NCI-H82 treated with DMSO at 0.1 percent for 48 hours (cell line): ENCODE results near the gene SFMBT2.

Experiments used
- DNase-seq: peaks from one replicate; lab custom pipeline; 2025; ENCODE audit not compliant: unreplicated experiment; lab: John Stamatoyannopoulos, UW

The SFMBT2 gene

DNA sequence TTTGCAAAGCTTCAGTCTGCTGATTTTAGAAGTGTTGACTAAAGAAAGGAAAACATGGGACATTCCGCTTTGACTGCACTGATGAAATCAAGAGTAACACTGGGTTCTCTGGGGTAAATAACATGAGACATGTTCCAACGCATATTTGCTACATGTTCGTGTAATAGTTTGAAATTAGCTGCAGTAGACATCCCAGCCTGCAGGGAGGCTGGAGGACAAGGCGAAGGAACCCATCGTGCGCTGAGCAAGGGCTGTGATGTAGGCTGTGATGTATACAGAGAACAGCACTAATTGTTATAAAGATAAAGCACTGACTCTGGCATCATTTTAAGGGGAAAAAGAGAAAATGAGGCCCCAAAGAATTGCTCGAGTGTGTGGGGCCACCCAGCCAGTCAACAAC, 40.3 kb downstream of the SFMBT2 start:
- DNase-seq = no peak

DNA sequence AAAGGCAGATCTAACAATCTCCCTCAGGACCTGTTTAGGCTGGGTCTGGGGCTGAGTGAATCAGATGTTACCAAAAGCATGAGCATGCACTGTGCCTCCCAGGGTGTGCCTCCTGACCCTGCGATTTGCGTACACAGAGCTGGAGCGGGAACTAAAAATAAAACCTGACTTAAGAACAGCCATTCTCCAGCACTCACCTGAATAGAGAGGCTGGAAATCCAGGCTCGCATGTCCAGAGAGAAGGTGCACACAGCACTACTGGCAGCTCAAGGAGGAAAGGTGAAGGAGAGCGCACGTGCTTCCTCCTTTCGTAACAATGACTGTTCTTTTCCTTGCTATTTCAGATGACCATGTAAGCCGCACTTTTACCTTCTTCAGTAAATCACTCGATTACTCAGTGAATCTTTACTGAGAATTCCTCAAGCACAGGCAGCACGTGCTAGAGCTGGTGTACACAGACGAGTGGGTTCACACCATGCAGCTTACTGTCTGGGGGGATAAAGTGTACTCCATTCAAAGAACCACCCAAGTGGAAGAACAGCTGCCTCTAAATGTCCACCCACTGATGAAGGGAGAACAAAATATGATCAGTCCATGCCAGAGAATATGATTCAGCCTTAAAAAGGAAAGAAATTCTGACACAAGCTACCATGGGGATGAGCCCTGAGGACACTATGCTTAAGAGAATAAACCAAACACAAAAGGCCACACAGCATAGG, 45.6 kb downstream of the SFMBT2 start:
- no peak for DNase-seq

DNA sequence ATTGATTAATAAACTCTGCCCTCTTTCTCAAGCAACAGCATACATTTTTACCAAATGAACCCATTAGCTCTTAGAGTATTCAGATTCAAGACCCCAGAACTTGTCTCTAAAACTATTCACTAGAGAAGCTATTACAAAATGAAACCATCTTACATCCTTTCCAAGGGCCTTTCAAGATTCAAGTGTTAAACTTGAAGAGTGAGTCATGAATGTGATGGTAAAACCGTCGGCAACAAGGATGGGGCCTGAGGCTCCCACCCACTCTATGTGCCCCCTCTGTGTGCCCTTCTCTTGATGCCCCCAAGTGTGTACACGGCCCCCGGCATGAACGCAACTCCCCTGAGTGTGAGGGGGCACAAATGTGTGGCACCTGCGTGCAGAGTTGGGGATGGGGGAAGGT, 46.4 kb downstream of the SFMBT2 start:
- DNase-seq = no peak

DNA sequence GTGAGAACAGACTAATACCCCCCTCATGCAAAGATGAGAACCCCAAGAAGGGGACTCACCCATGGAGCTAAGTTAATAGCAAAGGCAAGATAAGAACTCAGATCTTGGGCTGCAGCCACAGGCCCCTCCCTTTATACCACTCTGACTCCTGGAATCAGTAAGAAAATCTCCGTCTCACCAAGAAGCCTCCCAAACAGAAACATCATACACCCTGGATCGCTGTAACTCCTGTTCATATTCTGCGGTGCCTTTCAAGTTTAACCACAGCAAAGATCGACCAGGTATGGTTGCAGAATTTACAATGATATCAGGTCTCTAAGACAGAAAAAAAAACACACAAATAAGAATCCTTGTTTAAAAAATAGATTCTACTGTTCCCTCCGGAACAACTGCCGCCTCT, 47.1 kb downstream of the SFMBT2 start:
- no peak for DNase-seq

DNA sequence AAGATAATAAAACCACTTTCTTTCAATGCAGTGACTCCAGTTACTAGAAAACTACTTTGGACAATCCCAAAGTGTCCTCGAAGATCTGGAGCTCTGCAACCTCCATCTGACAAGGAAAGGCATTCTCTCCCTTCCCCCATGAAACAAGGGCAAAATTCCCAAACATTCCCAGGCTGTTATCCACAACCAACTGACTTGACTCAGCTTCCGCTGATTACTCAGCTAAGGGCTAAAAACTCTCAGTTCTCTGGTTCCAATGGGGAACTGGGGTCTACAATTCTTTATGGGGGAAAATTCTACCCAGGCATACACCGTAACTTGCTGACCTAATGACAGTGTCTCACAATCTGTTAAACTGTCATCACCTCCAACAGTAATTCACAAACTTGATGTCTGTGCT, 48.4 kb downstream of the SFMBT2 start:
- DNase-seq = no peak

DNA sequence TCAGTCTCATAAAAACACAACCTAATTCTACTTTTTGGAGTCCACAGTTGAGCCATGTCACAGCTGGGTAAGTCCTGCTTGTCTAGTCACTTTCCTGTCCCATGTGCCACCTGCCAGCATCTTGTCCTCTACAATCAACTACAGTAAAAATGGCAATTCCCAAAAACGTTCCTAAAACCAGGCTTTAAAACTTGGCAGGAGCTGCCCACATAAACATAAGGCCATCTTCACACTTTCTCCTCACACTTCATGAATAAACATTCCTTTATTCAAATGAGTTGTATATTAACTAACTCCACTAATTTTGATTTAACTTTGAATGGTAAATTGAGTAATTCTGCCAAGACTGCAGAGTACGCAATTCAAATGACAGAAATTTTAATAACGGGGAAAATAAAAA, 49.5 kb downstream of the SFMBT2 start:
- DNase-seq = no peak

DNA sequence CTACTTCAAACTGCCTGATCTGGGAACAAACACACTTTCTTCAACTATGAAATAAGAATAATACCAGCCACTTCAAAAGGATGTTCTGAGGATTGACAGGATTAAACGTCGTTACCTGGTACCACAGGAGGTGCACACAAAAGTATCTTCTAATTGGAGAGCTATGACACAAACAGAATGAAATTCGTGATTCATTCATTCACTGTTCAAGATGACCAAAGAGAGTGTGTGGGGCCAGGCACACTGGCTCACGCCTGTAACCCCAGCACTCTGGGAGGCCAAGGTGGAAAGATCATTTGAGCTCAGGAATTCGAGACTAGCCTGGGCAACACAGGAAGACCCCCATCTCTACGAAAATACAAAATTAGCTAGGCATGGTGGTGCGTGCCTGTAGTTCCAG, 50.9 kb downstream of the SFMBT2 start:
- no peak for DNase-seq

DNA sequence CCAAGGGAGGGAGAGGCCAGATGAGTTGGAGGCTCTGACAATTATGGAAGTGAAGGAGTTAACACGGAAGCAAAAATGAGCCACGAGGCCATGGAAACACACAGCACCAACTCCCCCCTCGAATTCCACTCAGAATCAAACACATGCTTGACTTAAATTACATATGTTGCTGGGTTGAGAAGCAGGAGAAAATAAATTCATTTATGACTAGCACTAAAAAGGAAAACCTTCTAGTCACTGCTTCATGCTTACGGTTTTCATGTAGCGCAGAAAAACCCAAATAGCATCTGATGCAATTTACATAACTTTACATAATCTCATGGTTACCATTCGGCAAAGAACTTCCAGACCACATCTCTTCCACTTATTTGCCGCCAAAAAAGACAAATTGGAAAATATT, 51.5 kb downstream of the SFMBT2 start:
- no peak for DNase-seq

DNA sequence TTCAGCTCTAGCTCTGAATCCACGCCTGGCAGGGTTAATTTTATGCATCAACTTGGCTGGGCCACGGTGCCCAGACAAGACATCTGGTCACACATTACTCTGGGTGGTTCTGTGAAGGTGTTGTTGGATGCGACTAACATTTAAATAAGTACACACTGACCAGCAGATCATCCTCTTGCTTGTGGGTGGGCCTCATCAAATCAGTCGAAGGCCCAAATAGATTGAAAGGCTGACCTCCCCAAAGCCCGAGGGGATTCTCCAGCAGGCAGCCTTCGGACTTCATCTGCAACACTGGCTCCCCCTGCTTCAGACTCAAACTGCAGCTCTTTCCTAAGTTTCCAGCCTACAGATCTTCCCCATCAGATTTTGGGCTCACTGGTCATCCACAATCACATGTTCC, 53.6 kb downstream of the SFMBT2 start:
- DNase-seq = no peak

DNA sequence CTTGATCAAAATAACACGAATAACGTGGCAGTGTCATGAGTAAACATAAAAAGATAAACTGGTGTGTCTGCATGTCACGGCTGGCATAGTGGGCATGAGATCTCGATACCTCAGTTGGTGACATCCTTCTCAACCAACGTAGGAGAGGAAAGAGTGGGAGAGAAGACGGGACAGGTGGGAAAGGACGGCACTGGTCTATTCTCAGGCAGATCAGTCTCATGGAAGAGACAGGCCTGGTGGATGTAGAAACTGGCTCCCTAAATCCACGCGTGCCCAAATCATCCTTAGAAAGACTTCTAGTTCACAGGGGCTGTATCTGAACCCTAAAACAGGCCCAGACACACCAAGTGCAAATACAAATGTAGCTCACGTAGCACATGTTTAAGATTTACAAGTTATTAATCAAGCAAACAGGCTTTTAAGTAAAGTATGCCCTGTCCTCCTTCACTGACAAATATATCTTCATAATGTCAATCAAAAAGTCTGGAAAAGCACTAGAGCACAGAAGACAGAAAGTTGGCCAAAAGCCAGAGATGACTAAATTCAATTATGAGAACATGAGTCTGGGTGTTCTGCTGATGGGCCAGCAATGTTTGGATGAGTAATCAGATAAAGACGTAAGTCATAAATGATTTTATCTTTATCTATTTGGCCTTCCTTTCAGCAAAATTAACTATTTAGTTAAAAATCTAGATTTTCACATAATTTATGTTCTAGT, 56.3 kb downstream of the SFMBT2 start:
- DNase-seq = no peak

DNA sequence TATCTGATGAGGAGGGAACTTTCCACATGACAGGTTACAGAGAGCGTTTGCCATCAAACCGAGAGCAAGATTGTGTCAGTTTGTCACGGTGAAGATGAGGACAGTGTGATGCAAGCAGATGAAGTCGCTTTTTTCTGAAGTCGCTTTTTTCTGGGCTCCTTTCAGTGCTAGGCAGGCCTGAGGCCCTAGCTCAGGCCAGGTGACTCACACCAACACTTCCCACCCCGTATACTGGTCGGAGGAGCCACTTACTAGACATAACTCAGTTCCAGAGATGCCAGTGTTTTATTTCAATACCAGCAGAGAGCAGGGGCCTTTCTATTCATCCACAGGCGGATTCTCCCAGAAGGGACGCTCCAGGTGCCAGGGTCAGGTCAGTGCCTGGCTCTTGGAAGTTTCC, 58.9 kb downstream of the SFMBT2 start:
- no peak for DNase-seq

DNA sequence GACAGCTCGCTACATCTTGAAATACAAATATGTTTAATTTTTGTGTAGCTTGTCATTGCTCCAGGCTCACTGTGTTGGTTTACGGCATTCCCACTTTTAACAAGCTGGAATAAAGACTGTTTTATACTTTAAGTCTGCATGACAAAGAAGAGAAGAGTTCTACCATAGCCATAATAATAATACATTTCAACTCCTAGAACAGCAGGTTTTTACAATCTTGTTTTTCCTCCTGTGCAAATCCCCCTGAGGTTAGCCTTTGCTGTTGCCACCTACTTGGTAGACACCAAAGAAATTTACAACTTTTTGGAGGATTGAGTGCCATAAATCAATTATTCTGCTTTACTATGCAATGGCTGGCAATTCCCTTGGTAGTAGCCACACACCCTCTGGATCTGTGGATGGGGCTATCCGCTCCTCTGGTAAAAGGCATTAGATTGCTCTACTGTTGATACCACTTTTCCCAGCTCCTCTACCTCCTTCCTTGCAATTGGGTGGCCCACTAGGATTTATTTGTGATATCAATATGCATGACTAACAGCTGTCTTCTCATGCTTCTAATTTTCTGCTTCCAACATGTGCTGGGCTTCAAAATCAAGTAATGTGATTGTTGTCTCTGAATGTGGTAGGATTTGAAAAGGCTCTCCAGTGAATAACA, 60.2 kb downstream of the SFMBT2 start:
- DNase-seq = no peak

DNA sequence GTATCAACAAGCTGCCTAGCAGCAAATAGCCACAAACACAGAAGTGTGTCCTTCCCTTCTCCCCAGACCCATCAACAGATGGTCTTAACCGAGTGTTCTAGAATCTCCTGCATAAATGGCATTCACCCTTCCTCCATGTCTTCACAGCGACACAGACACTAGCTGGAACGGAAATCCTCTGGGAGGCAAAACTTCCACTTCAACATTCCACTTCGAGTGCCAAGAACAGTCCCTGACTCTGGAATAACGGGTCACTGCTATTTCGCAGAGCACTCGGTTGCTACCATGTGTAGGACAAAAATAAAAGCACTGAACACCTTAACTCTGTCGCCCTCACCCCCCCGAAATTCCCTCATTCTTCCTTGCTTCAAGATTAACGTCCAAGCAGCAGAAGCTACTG, 65.1 kb downstream of the SFMBT2 start:
- DNase-seq = no peak

DNA sequence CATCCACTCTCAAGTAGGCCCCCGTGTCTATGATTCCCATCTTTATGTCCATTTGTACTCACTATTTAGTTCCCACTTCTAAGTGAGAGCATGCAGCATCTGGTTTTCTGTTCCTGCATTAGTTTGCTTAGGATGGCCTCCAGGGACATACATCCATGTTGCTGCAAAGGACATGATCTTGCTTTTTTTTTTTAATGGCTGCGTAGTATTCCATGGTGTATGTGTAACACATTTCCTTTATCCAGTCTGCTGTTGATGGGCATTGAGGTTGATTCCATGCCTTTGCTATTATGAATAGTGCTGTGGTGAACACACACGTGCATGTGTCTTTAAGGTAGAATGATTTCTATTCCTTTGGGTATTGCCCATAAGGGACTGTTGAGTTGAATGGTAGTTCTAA, 67.8 kb downstream of the SFMBT2 start:
- DNase-seq = no peak

DNA sequence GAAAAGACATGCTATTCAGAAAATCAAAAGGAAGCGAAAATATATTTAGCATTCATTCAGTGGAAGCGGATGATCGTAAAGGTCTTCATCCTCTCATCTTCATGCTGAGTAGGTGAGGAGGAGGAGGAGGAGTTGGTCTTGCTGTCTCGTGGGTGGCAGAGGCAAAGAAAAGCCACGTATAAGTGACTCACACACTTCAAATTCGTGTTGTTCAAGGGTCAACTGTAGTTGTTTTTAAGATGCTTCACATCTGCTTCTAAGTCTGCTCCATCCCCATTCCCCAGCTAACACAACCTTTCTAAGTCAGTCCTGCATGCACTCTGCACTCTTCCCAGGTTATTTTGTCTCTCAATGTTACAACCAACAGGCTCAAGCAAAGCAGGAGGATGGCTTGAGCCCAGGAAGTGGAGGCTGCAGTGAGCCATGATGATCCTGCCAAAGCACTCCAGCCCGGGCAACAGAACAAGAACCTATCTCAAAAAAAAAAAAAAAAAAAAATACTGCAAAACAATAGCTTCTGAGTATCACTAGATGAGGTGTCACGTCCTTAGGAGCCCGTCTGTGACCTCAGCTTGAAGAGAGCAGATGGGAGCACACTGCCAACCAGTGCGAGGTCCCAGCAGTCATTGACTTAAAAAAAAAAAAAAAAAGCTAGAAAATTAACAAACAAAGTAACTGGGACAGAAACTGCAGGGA, 70.5 kb downstream of the SFMBT2 start:
- DNase-seq = no peak

DNA sequence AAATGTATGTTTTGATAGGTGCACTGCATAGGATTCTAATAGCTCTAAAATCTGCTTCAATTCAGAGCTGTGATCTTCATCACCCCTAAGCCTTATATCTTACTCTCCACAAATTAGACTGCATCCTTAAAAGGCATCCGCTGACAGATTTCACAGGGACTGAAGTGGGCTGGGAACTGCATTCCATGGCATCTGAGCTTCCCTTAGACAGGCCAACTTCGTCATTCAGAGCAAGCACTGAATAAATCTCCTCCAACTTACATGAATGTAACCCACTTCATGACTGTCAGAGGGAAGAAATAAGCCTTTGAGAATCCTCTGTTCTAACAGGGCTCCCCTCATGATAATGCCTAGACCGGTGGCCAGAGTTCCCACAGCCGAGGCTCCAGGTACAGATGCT, 71.3 kb downstream of the SFMBT2 start:
- DNase-seq = no peak

DNA sequence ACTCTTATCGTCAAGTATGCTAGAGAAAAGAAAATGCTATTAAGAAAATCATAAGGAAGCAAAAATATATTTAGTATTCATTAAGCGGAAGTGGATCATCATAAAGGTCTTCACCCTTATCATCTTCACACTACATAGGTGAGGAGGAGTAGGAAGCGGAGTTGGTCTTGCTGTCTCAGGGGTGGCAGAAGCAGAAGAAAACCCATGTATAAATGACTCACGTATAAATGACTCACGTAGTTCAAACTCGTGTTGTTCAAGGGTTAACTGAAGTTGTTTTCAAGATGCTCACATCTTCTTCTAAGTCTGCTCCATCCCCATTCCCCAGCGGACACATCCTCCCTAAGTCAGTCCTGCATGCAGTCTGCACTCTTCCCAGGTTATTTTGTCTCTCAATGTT, 72.4 kb downstream of the SFMBT2 start:
- DNase-seq = no peak

DNA sequence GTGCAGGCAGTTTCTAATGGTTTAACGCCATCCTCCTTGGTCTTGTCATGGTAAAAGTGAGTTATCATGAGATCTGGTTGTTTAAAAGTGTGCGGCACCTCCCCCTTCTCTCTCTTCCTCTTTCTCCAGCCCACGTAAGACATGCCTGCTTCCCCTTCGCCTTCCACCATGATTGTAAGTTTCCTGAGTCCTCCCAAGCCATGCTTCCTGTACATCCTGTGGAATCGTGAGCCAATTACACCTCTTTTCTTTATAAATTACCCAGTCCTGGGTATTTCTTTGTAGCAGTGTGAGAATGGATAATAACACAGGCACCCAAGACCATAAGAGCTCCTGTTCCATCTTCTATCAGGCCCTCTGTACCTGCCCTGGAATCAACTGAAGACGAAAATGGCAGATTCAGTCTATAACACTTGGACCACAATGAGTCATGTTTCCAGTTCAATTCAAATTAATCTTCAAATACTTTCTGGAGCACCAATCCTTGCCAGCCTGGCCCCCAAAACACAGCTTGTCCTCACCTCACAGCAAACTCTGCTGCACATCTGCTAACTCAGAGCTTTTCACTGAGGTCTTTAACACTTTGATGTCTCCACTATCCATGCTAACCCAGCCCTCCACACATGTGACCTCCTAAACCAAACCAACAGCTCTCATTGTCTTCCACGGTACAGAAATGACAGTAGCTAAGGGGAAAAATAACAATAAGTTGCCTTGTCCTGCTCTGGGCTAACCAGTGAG, 73.2 kb downstream of the SFMBT2 start:
- DNase-seq = no peak

DNA sequence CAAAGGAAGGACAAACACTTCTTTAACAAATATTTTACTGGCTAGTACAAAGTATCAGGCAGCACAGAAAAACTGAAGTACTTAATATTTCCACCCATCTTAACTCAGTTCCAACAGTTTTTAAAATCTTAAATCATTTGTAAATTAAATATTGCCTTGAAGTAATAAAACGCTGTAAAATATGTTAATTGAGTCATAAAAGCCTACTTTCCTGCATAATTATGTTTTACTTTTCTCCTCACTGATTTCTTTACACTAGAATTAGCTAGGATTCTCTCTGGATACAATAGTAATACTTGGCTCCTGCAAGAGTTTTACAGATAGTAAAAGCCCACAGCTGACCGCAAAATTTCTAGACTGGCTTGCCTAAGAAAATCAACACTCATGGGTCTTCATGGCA, 74.9 kb downstream of the SFMBT2 start:
- no peak for DNase-seq

DNA sequence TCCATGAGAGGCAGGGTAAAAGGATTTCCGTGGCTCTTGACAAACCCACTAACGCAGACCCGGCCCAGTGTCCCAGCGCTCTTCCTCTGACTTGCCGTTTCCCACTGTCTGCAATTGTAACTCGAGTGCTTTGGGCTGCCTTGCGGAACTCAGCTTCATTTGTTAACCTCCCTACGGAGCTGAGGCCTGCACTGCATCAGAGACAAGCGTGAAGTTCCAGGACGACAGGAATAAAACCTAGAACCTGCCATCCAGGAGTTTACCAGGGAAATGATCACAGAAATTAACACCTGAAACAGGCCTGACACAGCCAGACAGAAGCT, 76.2 kb downstream of the SFMBT2 start:
- no peak for DNase-seq

DNA sequence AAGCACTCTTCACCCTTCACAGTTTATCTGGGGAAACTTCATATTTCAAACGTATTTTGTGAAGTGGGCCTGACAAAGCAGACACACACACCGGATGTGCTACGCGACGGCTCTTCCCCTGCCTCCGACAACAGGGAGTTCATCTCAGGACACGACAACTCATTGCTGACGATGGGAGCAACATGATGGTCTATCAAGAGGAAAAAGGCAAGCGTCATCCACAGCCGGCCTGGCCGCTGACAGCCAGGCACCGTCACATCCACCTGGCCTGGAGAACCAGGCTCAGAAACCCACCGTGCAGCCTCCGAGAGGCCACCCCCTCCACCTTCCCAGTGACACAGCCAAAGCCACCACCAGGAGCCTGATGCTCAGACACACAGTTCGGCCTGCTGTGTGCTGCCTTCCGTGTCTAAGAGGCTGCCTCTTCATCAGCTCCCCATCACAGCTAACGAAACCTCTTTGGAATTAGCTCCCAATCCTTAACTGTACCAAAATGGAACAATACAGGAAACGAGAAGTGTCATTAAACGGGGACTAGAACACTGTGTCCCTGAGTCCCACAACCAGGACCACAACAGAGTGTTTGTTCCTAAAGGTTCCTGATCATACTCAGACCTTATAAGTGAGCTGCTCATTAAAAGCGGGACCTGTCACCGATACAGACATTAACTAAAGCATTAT, 76.7 kb downstream of the SFMBT2 start:
- DNase-seq = no peak
